ENCODE data around the gene WDR6.

DNA sequence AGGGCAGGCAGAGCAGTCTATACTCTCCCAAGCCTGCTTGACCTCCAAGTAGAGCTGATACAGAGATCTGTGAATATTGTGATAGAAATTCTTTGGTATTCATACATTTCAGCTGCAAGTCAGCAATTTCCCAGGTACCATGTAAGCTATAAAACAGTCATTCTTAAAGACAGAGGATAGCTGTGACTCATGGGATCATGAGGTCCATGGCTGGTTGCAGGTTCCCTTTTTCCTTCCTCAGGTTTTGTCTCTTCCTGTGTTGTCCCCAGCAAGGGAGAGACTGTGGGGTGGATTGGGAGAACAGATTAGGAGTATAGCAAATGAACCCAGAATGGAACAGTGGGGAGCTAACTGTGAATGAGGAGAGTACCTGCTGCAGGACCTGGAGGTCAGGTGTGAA lies 22.5 kb upstream of the WDR6 start:
- TF ChIP-seq, protein P1, sequence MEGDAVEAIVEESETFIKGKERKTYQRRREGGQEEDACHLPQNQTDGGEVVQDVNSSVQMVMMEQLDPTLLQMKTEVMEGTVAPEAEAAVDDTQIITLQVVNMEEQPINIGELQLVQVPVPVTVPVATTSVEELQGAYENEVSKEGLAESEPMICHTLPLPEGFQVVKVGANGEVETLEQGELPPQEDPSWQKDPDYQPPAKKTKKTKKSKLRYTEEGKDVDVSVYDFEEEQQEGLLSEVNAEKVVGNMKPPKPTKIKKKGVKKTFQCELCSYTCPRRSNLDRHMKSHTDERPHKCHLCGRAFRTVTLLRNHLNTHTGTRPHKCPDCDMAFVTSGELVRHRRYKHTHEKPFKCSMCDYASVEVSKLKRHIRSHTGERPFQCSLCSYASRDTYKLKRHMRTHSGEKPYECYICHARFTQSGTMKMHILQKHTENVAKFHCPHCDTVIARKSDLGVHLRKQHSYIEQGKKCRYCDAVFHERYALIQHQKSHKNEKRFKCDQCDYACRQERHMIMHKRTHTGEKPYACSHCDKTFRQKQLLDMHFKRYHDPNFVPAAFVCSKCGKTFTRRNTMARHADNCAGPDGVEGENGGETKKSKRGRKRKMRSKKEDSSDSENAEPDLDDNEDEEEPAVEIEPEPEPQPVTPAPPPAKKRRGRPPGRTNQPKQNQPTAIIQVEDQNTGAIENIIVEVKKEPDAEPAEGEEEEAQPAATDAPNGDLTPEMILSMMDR (IDR thresholded peaks at IDR 0.05; ENCODE audit: insufficient read depth, low read length, poor library complexity, severe bottlenecking) = no peak
- TF ChIP-seq EZH2phosphoT487 (conservative IDR thresholded peaks at IDR 0.05; ENCODE audit: low read length) = no peak
